Activated CD4-positive, alpha-beta T cell treated with anti-CD3 and anti-CD28 coated beads, Interleukin-2, Interleukin-6, amounts not matched to agents 100 ng/mL and 50 ng/mL, durations not matched to agents 16 hours and 8 hours (primary cell): Measurements from ENCODE around the gene RAPSN.

ENCODE experiments used
- DNase-seq: peaks from one replicate; pipeline ENCODE4 v3.0.0-alpha.2; 2020

RAPSN gene

DNA sequence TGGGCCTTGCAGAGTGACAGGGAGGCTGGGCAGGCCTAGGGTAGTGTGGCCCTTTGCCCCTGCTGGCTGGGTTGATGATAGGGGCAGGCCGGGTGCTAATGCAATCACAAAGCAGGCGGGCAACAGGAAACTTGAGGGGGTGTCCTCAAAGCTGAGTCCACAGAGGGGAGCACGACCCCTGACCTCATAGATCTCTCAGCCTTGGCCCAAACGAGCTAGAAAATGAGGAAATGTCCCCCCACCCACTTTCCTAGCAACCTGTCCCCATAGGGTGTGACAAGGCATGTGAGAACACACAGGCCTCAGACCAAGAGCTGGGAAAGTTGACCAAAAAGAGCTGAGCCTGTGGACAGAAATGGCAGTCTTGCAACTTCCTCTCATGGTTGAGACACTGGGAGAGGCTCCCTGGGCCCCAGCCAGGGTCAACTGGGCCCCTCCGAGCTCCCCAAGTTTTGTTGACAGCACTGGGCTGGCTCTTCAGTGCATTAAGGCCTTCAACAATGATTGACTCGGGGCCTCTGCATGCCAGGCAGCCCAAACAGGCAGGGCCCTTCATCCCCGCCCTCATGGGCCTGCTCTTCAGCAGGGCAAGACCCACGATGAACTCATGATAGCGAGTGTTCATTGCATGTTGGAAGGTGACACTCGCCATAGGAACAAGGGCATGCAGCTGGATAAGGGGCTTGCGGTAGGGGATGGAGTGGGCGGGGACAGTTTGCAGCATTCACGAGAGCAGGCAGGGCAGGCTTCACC, 60.8 kb downstream of the RAPSN start:
- DNase-seq, result no peak
